ENCODE results near the gene RABL6. TPM values are rescaled to one million over a fixed set of nuclear protein-coding genes. Genes with fewer than 3 reads are reported as not detected.

RABL6 gene
- total RNA-seq, 8 experiments from 2014 or later = 33.8 to 83.5 (median 39.5) TPM

DNA sequence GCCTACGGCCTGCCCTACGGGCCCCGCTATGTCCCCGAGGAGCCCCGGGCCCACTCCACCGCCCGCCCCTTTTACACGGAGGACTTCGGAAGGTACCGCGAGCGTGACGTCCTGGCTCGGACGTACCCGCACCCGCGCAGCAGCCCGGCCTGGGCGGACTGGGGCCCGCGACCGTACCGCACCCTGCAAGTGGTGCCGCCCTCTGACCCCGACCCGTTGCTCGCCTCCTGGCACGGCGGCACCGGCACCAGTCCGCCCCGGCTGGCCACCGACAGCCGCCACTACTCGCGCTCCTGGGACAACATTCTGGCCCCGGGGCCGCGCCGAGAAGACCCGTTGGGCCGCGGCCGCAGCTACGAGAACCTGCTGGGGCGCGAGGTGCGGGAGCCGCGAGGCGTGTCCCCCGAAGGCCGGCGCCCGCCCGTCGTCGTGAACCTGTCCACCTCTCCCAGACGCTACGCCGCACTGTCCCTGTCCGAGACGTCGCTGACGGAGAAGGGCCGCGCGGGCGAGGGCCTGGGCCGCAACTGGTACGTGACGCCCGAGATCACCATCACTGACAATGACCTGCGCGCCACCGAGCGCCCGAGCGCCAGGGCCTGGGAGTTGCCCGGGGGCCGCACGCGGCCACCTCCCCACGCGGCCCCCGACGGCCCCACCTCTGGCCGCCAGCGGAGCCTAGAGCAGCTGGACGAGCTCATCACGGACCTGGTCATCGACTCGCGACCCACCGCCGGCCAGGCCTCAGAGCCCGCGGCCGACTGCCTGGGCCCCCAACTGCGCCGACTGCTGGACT is 37.9 kb downstream of the RABL6 start:
- peak overlapping the region in 4 of 5 donors; percentile 55 to 94 (median 74) for H3K4me3 ChIP-seq
- in situ Hi-C loops (cut with MboI; ENCODE audit: low pct_unique_long_range_greater_than_20kb in 2 of 9, low sequenced_read_pairs in 9 of 9, unreplicated experiment in 9 of 9) = no loop called here
- peaks cover 42 to 50% of the 10 kb centered on the region in 2 donors for H3K4me1 ChIP-seq (replicated peaks in 1 of 2)
- 65 to 100% methylated on average over 5 to 16 of the region's 102 CpGs; no CpG with 5 or more reads in 8 of the 10 experiments for WGBS, 10 experiments
- H3K27ac ChIP-seq = no peak overlapping the region
- ATAC-seq (replicated peaks in 6 of 8) = no peak

DNA sequence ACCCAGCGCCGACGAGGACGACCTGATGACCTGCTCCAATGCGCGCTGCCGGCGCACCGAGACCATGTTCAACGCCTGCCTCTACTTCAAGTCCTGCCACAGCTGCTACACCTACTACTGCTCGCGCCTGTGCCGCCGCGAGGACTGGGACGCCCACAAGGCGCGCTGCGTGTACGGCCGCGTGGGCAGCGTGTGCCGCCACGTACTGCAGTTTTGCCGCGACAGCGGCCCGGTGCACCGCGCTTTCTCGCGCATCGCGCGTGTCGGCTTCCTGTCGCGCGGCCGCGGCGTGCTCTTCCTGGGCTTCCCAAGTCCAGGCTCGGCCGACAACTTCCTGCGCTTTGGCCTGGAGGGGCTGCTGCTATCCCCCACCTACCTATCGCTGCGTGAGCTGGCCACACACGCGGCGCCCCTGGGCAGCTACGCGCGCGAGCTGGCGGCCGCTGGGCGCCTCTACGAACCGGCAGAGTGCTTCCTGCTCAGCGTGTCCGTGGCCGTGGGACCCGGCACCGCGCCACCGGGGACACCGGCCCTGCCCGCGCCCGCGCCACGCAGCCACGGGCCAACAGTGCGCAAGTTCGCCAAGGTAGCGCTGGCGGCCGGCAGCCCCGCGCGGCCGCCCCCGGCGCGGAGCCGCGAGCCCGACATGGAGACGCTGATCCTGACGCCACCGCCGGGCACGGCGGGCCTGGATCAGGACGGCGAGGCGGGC is 38.8 kb downstream of the RABL6 start:
- in situ Hi-C loops (cut with MboI; ENCODE audit: low pct_unique_long_range_greater_than_20kb in 2 of 9, low sequenced_read_pairs in 9 of 9, unreplicated experiment in 9 of 9) = no loop called here
- 0 to 84% (median 10%) methylated on average over 1 to 7 of the region's 98 CpGs; no CpG with 5 or more reads in 5 of the 10 experiments for WGBS, 10 experiments
- peak overlapping the region in 4 of 5 donors; percentile 55 to 94 (median 74) for H3K4me3 ChIP-seq
- H3K4me1 ChIP-seq (replicated peaks in 1 of 2) = peaks cover 37 to 47% of the 10 kb centered on the region in 2 donors
- H3K27ac ChIP-seq = peak overlapping the region; percentile 94 to 95
- ATAC-seq (replicated peaks in 6 of 8) = no peak

DNA sequence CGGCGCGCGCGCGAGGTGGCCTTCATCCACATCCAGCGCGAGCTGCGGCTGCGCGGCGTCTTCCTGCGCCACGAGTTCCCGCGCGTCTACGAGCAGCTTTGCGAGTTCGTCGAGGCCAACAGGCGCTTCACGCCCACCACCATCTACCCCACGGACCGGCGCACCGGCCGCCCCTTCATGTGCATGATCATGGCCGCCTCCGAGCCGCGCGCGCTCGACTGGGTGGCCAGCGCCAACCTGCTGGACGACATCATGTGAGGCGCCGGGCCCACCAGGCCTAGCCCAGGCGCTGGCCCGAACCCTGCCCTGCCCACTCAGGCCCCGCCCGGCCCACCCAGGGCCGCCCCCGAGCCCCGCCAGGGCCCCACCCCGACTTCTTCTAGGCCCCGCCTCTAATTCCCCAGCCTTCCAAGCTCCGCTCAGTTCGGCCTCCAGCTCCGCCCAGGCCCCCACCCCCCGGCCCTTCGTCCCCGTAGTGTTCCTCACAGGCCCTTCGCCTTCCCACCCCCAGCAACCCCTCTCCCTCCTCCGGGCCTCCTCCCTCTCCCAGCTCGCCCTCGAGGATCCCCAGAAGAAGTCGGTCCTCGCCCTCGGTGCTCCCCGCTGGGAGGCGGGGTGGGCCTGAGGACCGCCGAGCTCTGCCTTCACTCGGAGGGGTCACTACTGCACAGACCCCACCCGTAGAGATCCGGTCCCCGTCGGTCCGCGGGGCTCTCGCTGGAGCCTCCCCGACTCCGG is 39.5 kb downstream of the RABL6 start:
- Histone ChIP-seq H3K4me3 (peak overlapping the region; percentile 55 to 94 (median 72)), H3K27ac (peak overlapping the region; percentile 94 to 95), H3K4me1 (replicated peaks in 1 of 2) (peaks cover 31 to 40% of the 10 kb centered on the region in 2 donors)
- WGBS, 10 experiments = 0% methylated on average over 1 of the region's 75 CpGs; no CpG with 5 or more reads in 9 of the 10 experiments
- peak; percentile 0 to 42 (median 10) for ATAC-seq (replicated peaks in 6 of 8)
- in situ Hi-C loops (cut with MboI; ENCODE audit: low pct_unique_long_range_greater_than_20kb in 2 of 9, low sequenced_read_pairs in 9 of 9, unreplicated experiment in 9 of 9) = no loop called here

DNA sequence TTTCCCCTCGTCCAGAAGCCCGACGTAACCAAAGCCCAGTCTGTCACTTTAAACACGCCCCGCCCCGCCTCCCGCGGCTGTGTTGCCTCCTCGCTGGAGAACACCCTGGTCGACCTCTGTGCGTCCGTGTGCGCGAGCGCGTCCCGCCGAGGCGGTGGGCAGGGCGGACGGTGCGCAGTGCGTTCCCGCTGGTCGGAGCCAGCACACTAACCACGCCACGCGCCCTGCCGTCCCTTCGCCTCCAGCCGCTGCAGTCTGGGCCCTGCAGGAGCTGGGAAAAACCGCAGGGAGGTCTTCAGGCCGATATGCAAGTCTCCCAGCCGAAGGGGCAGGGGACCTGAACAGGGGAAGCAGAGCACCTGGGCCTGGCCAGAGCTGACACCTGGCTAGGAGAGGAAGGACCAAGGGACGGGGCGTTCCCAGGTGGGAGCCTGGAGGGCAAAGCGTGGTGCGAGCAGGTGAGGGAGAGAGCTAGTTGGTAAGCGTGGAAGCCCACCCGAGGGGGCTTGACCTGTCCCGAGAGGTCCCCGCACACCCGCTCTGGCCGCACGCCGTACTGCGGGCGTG is 40.2 kb downstream of the RABL6 start:
- WGBS, 10 experiments = 0 to 10% (median 0%) methylated on average over 1 to 8 of the region's 48 CpGs; no CpG with 5 or more reads in 4 of the 10 experiments
- Histone ChIP-seq H3K4me1 (replicated peaks in 1 of 2) (peaks cover 31 to 40% of the 10 kb centered on the region in 2 donors), H3K27ac (peak overlapping the region; percentile 94 to 95), H3K4me3 (peak overlapping the region; percentile 55 to 94 (median 72))
- ATAC-seq (replicated peaks in 6 of 8) = peak; percentile 15 to 41 (median 20)
- in situ Hi-C loops (cut with MboI; ENCODE audit: low pct_unique_long_range_greater_than_20kb in 2 of 9, low sequenced_read_pairs in 9 of 9, unreplicated experiment in 9 of 9) = no loop called here

DNA sequence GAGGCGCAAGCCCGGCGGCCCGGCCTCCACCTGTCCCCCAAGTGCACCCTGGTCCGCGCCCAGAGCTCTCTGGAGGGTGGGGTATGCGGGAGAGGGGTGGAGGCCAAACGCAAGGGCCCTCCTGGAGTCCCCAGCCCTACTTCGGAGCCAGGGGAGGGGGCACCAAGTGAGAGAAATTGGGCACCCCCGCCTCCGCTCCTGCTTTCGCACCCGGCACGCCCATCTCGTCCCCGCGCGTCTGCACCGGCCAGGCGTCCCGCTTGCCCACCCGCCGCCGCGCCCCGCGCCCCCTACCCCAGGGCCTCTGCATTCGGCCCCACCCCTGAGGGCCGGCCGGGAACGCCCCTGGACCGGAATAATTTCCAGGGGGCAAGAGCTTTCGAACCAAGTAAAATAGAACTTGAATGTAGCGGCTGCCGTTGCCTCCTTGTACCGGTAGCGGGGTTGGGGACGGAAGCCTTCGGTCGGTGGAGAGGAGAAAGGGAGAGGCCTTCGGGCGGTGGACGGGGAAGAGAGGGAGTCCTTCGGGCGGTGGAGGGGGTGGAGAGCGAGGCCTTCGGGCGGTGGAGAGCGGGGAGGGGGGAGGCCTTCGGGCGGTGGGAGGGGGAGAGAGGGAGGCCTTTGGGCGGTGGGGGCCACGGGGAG is 40.8 kb downstream of the RABL6 start:
- 0% methylated on average over 6 of the region's 53 CpGs; no CpG with 5 or more reads in 9 of the 10 experiments for WGBS, 10 experiments

DNA sequence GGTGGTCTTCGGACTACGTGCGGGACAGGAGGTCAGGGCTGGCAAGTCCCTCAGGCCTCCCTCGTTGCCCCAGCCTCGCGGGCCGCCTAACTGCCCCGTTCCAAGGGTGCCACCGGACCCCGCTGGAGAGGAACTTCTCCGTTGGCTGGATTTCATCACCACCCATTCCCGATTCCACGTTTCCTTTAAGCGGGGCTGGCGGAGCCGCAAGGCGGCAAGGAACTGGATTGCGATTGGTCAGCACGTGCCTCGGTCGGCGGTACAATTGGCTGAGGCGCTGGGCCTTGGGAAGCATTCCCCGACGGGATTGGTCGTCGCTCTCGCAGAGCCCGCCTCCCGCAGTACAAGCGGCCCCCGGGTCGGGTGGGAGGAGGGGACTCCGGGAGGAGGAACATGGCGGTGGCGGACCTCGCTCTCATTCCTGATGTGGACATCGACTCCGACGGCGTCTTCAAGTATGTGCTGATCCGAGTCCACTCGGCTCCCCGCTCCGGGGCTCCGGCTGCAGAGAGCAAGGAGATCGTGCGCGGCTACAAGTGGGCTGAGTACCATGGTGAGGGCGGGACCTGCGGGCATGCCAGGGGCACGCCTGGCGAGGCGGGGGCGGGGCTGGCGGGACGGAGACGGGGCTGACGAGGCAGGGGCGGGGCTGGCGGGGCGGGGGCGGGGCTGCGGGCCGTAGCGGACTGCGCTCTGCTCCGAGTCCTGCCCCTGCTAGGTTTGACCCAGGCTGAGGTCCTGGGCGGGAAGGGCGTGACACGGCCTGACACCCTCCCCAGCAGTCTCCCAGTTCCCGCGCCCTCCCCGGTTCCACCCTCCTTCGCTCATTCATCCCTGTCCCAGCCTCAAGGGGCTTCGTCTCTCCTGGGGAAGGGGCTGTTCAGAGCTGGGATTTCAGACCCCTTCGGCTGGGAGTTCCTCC is 41.6 kb downstream of the RABL6 start, which contains the start of gene PHPT1:
Gene PHPT1, plus strand, starts transcription at position 372 of the 922 bp plus-strand sequence. Its CDS starts 22 bp downstream, at position 394.
- in situ Hi-C loops (cut with MboI; ENCODE audit: low pct_unique_long_range_greater_than_20kb in 2 of 9, low sequenced_read_pairs in 9 of 9, unreplicated experiment in 9 of 9) = no loop called here
- H3K27ac ChIP-seq = peak within 1 kb of the TSS; percentile 94 to 95
- peak; percentile 67 to 81 (median 76) for ATAC-seq (replicated peaks in 6 of 8)
- H3K4me3 ChIP-seq = peak within 1 kb of the TSS; percentile 55 to 94 (median 72)
- 0% methylated on average over 2 to 20 of the region's 77 CpGs; no CpG with 5 or more reads in 7 of the 10 experiments for WGBS, 10 experiments
- peaks cover 17 to 26% of the 10 kb centered on the region in 2 donors for H3K4me1 ChIP-seq (replicated peaks in 1 of 2)

More for the DNA sequence above, 40.8 kb downstream of the RABL6 start:
- peak; percentile 1 to 24 (median 6) for ATAC-seq (replicated peaks in 6 of 8)
- H3K4me3 ChIP-seq = peak overlapping the region; percentile 55 to 94 (median 72)
- H3K4me1 ChIP-seq (replicated peaks in 1 of 2) = peaks cover 25 to 34% of the 10 kb centered on the region in 2 donors
- in situ Hi-C loops (cut with MboI; ENCODE audit: low pct_unique_long_range_greater_than_20kb in 2 of 9, low sequenced_read_pairs in 9 of 9, unreplicated experiment in 9 of 9) = no loop called here
- H3K27ac ChIP-seq = peak overlapping the region; percentile 94 to 95

DNA sequence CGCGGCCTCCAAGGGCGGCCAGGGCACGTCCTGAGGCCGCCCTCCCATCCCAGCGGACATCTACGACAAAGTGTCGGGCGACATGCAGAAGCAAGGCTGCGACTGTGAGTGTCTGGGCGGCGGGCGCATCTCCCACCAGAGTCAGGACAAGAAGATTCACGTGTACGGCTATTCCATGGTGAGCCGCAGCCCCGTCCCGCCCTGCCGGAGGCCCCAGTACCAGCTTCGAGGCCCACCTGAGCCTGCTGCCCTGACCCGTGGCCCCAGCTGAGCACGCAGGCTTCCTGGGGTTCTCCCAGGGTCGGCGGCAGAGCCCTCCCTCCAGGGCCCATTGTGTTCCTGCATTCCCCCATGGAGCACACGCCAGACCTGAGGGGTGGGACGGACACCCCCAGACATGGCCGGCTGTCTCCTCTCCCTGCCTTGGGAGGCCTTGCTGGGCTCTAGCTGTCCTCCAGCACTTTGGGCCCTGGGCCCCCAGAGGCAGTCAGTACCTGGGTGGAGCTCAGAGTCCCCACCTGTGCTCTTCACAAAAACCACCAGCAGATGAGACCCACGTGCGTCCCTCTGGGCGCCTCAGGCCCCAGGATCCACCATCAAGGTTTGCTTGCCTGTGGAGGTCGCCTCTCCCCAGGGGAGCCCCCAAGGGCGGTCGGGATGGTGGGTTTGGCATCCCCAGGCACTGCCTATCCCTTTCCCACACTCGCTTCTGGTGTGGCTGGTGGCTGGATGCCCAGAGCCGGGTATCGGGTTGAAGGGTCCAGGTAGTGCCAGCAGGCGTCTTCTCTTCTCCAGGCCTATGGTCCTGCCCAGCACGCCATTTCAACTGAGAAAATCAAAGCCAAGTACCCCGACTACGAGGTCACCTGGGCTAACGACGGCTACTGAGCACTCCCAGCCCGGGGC is 42.5 kb downstream of the RABL6 start:
- H3K27ac ChIP-seq = peak overlapping the region; percentile 94 to 95
- H3K4me1 ChIP-seq (replicated peaks in 1 of 2) = peaks cover 17 to 21% of the 10 kb centered on the region in 2 donors
- H3K4me3 ChIP-seq = peak overlapping the region; percentile 55 to 94 (median 72)
- WGBS, 10 experiments = 27 to 83% (median 58%) methylated on average over 6 to 9 of the region's 43 CpGs; no CpG with 5 or more reads in 5 of the 10 experiments
- ATAC-seq (replicated peaks in 6 of 8) = no peak
- in situ Hi-C loops (cut with MboI; ENCODE audit: low pct_unique_long_range_greater_than_20kb in 2 of 9, low sequenced_read_pairs in 9 of 9, unreplicated experiment in 9 of 9) = no loop called here

DNA sequence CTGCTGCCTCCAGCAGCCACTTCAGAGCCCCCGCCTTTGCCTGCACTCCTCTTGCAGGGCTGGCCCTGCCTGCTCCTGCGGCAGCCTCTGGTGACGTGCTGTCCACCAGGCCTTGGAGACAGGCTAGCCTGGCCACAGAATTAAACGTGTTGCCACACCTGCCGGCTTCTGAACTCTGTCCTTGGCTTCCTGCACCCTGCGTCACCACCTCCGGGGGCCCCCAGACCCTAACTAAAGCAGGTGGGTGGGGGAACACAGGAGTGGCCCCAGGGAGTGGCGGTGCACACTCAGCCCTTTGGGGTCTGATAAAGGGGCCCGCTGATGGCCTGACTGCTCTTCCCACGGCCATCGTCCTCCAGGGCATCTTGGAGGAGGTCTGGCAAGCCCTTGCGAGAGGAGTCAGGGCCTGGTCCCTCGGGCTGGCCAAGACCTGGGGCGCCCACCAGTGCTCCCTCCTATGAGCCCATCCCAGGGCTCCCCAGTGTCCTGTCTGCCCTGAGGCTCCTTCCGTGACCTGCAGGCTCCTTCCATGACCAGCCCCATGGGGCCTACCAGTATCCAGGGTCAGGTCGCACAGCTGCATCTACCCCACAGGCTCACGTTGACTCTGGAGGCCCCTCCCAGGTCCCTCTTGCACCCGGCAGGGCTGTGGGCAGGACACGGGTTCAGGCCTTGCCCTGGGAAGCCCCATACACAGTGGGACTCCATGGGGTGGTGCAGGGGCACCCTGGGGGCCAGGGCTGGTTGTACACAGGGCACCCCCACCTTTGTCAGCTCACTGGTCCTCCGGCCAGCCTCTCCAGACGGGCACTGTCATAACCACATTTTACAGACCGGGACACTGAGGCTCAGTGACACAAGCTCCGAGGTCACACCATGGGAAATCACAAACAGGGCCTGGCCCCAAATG is 43.4 kb downstream of the RABL6 start:
- no peak for ATAC-seq (replicated peaks in 6 of 8)
- in situ Hi-C loops (cut with MboI; ENCODE audit: low pct_unique_long_range_greater_than_20kb in 2 of 9, low sequenced_read_pairs in 9 of 9, unreplicated experiment in 9 of 9) = no loop called here
- WGBS, 10 experiments = 80 to 100% (median 93%) methylated on average over 1 to 8 of the region's 23 CpGs; no CpG with 5 or more reads in 5 of the 10 experiments
- Histone ChIP-seq H3K27ac (peak overlapping the region in 1 of 2 donors; percentile 13), H3K4me1 (replicated peaks in 1 of 2) (peaks cover 17 to 19% of the 10 kb centered on the region in 2 donors), H3K4me3 (peak overlapping the region in 2 of 5 donors; percentile 72 to 94)

DNA sequence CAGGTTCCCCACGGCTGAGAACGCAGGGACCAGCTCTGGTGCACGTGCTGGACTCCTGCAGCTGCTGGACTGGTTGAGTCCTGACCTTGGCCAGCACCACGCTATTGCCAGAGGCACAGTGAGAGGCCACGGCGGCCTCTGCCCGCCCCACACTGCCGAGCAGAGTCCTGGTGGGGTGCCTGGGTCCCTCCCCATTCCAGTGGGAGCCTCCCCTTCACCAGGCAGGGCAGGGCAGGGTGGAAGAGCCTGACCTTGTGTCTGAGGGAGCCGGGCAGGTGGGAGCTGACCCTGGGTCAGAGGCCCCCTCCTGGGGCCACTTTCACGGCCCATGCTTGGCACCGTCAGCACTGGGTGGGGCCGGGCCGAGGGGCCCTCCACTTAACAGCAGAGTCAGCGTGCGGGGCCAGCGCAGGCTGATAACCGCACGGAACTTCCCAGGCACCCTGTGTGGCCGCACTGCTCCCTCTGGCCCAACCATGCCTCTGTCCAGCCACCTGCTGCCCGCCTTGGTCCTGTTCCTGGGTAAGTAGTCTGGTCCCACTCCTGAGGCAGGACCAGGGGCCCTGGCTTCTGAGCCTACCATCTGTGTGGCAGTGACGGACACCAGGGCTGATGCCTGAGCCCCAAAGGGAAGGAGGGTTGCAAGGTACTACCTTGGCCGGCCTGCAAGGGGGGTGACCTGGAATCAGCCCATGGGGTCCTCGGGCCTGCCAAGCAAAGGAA is 44.4 kb downstream of the RABL6 start, which contains the start of gene MAMDC4:
Gene MAMDC4, plus strand, starts transcription at position 406 of the 723 bp plus-strand sequence. Its CDS starts 71 bp downstream, at position 477.
- WGBS, 10 experiments = 86 to 100% (median 100%) methylated on average over 1 to 4 of the region's 23 CpGs; no CpG with 5 or more reads in 7 of the 10 experiments
- Histone ChIP-seq H3K4me3 (no peak within 1 kb of the TSS), H3K4me1 (replicated peaks in 1 of 2) (peaks cover 10 to 12% of the 10 kb centered on the region in 2 donors), H3K27ac (no peak within 1 kb of the TSS)
- no peak for ATAC-seq (replicated peaks in 6 of 8)
- in situ Hi-C loops (cut with MboI; ENCODE audit: low pct_unique_long_range_greater_than_20kb in 2 of 9, low sequenced_read_pairs in 9 of 9, unreplicated experiment in 9 of 9) = no loop called here
